ENCODE measurements around the gene CNTNAP2.

- TF ChIP-seq EZH2phosphoT487 (IDR thresholded peaks at IDR 0.05; ENCODE audit: insufficient read depth, low read depth) (no peak), EZH2 (IDR thresholded peaks at IDR 0.05; ENCODE audit: insufficient read depth, poor library complexity, severe bottlenecking) (no peak)
Observed at GRCh38 chr7:147756300-147756699, 1639.7 kb downstream of the CNTNAP2 start.

Measured in GM23248 (cell line).